Stimulated activated naive CD8-positive, alpha-beta T cell treated with anti-CD3 and anti-CD28 coated beads, Interleukin-15, amount 100 ng/mL, for 72 hours (primary cell): ENCODE measurements around the gene FANCC.
A peak's percentile ranks its signal among the peaks of the same experiment; 100 is the strongest.
"Not testable (repeated sequence)": the region's sequence is repeated elsewhere in the genome, so short reads cannot be mapped to it uniquely, and the experiment has no call there.

ENCODE experiments used
- ATAC-seq: fragments of 150-1000 bp; cut with Tn5 transposase; 2 replicates; pipeline ENCODE4 v1.10.0; 2021; ENCODE audit warnings: mild to moderate bottlenecking, moderate library complexity
- DNase-seq, 2 donors: peaks; one replicate each; pipeline ENCODE4 v3.0.0; 2021 to 2022
- H3K27ac Mint-ChIP-seq, 2 donors: one replicate each; pipeline ENCODE4 v1.8.0; 2022; ENCODE audit warnings: mild to moderate bottlenecking in 2 of 2, mixed read lengths in 2 of 2, moderate library complexity in 2 of 2
- H3K27me3 Mint-ChIP-seq: one replicate; pipeline ENCODE4 v1.8.0; 2022; ENCODE audit warnings: mixed read lengths
- H3K4me1 Mint-ChIP-seq: one replicate; pipeline ENCODE4 v1.8.0; 2022; ENCODE audit warnings: mild to moderate bottlenecking, mixed read lengths
- H3K4me3 Mint-ChIP-seq, 2 donors: one replicate each; pipeline ENCODE4 v1.8.0; 2022; ENCODE audit warnings: mild to moderate bottlenecking in 2 of 2, mixed read lengths in 2 of 2, moderate library complexity in 1 of 2
- H3K9me3 Mint-ChIP-seq, 2 donors: one replicate each; pipeline ENCODE4 v1.8.0; 2022; ENCODE audit warnings: mixed read lengths in 2 of 2

Gene FANCC

DNA sequence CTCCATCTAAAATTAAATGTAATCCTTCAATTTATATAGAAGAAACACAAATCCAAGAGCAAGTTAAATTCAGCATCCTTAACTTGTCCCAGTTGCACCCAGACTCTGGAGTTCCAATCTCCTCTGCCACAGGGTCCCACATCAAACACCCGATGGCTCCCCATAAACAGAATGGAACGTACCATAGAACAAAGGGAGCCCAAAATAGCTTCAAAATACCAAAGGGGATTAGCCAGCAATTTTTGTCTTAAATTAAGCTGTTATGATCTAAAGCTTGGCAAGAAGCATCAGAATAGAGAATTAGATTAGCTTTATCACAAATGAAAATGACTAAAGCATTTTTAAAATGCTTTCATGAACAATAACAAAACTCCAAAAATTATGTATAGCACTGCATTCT lies 112.8 kb downstream of the FANCC start:
- Mint-ChIP-seq H3K4me3 (no peak overlapping the region), H3K9me3 (no peaks in the 10 kb centered on the region), H3K27me3 (no peaks in the 10 kb centered on the region)

DNA sequence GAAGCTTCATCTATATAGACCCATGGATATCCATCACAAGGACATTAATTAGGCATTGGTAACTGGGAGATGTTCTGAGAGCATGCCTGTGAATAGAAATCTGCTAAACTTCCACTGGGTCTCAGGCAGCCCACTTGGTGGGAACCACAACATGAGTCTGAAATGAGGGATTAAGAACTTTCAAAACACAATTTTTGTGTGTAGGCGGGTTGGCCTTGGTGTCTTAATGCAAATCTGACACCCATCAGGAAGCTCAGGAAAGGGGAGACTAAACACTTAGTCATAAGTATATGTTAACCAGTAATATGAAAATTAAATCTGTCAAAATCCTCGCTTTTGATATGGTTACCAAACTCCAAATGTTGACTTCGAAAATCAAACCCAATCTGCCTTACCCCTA lies 113.2 kb downstream of the FANCC start:
- Mint-ChIP-seq H3K4me1 (peaks cover 7% of the 10 kb centered on the region), H3K27ac (no peak overlapping the region), H3K9me3 (no peaks in the 10 kb centered on the region), H3K4me3 (no peak overlapping the region), H3K27me3 (no peaks in the 10 kb centered on the region)
- DNase-seq (no peak), ATAC-seq (no peak)

More for the DNA sequence above, 112.8 kb downstream of the FANCC start:
- Mint-ChIP-seq H3K27ac (peak overlapping the region in 1 of 2 donors; percentile 11), H3K4me1 (peaks cover 7% of the 10 kb centered on the region)
- no peak for ATAC-seq
- DNase-seq = no peak

GRCh38 chr9:95203019-95203418 lies 114.5 kb downstream of the FANCC start:
- H3K4me1 Mint-ChIP-seq, H3K9me3 Mint-ChIP-seq, DNase-seq, H3K4me3 Mint-ChIP-seq, H3K27ac Mint-ChIP-seq, H3K27me3 Mint-ChIP-seq, ATAC-seq: not testable (repeated sequence)

DNA sequence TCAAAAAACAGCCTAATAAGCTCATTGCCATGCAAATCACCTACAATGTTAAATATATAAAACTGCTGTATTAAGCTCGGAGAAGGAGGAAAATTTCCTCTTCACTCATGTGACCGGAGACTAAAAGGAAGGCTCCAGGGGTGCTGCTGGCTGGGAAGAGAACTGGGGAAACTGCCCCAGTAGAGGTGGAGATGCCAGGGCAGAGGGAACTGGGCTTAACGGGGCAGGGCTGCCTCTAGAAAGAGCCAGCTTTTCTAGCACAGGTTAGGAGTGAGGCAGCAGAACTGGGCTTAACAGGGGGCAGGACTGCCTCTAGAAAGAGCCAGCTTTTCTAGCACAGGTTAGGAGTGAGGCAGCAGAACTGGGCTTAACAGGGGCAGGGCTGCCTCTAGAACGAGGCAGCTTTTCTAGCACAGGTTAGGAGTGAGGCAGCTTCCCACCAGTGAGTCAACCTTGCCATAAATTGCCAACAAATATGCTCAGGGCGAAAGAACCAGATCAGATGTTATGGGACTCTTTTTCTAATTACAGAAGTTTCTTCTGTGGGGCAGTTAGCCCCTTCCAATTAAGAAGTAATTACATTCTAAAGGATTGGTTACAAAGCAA lies 115.3 kb downstream of the FANCC start:
- no peak for ATAC-seq
- Mint-ChIP-seq H3K4me3 (no peak overlapping the region), H3K4me1 (peaks cover 7% of the 10 kb centered on the region), H3K27ac (no peak overlapping the region), H3K9me3 (no peaks in the 10 kb centered on the region), H3K27me3 (no peaks in the 10 kb centered on the region)
- DNase-seq = no peak

- ATAC-seq (no peak), DNase-seq (no peak)
- peaks cover 7% of the 10 kb centered on the region for H3K4me1 Mint-ChIP-seq
- H3K4me3 Mint-ChIP-seq = no peak overlapping the region
- no peaks in the 10 kb centered on the region for H3K27me3 Mint-ChIP-seq
- no peaks in the 10 kb centered on the region for H3K9me3 Mint-ChIP-seq
- H3K27ac Mint-ChIP-seq = no peak overlapping the region
Measured at GRCh38 chr9:95201206-95201605, 116.3 kb downstream of the FANCC start.

DNA sequence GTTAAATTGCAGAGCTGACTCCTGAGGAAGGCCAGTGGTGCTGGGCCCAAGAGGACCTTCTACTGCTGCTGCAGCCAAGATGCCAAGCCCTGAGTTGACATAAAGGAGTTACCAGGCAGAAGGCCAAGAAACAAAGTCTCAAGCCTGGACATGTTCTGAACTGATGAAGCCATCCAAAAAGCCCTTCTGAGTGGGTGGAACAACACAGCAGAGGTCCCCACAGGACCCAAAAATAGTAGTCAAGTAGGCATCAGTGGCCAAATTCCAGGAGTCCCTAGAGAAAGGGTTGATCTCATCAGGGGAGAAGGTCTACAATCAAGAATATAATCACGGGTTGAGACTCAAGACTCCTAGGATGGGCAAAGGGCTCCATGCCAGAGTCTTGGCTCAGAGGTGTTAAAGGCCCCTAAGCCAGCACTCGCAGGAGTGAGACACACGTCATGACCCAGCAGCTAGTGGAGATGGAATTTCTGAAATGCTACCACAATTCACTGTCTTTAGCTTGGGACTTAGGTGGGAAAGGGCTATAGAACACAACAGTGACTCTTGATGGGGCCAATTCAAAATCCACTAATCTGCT lies 119.7 kb downstream of the FANCC start:
- Mint-ChIP-seq H3K9me3 (peaks cover 0 to 6% of the 10 kb centered on the region in 2 donors), H3K27me3 (no peaks in the 10 kb centered on the region), H3K4me1 (no peaks in the 10 kb centered on the region), H3K27ac (peak overlapping the region in 1 of 2 donors; percentile 81), H3K4me3 (no peak overlapping the region)
- no peak for DNase-seq
- no peak for ATAC-seq

- no peak overlapping the region for H3K27ac Mint-ChIP-seq
- peaks cover 0 to 6% of the 10 kb centered on the region in 2 donors for H3K9me3 Mint-ChIP-seq
Measured at GRCh38 chr9:95193480-95193879, 124.0 kb downstream of the FANCC start.

GRCh38 chr9:95193067-95193466 lies 124.4 kb downstream of the FANCC start:
- ATAC-seq = no peak
- Mint-ChIP-seq H3K27ac (no peak overlapping the region), H3K4me3 (no peak overlapping the region)

More at GRCh38 chr9:95193480-95193879, 124.0 kb downstream of the FANCC start:
- H3K4me1 Mint-ChIP-seq = peaks cover 22% of the 10 kb centered on the region
- no peak for ATAC-seq
- DNase-seq = no peak
- H3K27me3 Mint-ChIP-seq = no peaks in the 10 kb centered on the region
- no peak overlapping the region for H3K4me3 Mint-ChIP-seq

GRCh38 chr9:95192631-95193030 lies 124.9 kb downstream of the FANCC start:
- peaks cover 29% of the 10 kb centered on the region for H3K4me1 Mint-ChIP-seq
- ATAC-seq = no peak
- no peak overlapping the region for H3K27ac Mint-ChIP-seq
- no peak for DNase-seq
- H3K9me3 Mint-ChIP-seq = peaks cover 0 to 6% of the 10 kb centered on the region in 2 donors
- no peak overlapping the region for H3K4me3 Mint-ChIP-seq
- H3K27me3 Mint-ChIP-seq = no peaks in the 10 kb centered on the region

More at GRCh38 chr9:95193067-95193466, 124.4 kb downstream of the FANCC start:
- no peaks in the 10 kb centered on the region for H3K27me3 Mint-ChIP-seq
- H3K9me3 Mint-ChIP-seq = peaks cover 0 to 6% of the 10 kb centered on the region in 2 donors
- H3K4me1 Mint-ChIP-seq = peaks cover 27% of the 10 kb centered on the region
- no peak for DNase-seq

GRCh38 chr9:95190413-95190812 lies 127.1 kb downstream of the FANCC start:
- H3K27me3 Mint-ChIP-seq = no peaks in the 10 kb centered on the region
- H3K9me3 Mint-ChIP-seq = peaks cover 0 to 6% of the 10 kb centered on the region in 2 donors
- H3K4me1 Mint-ChIP-seq = peaks cover 29% of the 10 kb centered on the region
- ATAC-seq = no peak
- peak overlapping the region in 1 of 2 donors; percentile 81 for H3K27ac Mint-ChIP-seq
- DNase-seq = no peak
- peak overlapping the region in 1 of 2 donors; percentile 33 for H3K4me3 Mint-ChIP-seq

DNA sequence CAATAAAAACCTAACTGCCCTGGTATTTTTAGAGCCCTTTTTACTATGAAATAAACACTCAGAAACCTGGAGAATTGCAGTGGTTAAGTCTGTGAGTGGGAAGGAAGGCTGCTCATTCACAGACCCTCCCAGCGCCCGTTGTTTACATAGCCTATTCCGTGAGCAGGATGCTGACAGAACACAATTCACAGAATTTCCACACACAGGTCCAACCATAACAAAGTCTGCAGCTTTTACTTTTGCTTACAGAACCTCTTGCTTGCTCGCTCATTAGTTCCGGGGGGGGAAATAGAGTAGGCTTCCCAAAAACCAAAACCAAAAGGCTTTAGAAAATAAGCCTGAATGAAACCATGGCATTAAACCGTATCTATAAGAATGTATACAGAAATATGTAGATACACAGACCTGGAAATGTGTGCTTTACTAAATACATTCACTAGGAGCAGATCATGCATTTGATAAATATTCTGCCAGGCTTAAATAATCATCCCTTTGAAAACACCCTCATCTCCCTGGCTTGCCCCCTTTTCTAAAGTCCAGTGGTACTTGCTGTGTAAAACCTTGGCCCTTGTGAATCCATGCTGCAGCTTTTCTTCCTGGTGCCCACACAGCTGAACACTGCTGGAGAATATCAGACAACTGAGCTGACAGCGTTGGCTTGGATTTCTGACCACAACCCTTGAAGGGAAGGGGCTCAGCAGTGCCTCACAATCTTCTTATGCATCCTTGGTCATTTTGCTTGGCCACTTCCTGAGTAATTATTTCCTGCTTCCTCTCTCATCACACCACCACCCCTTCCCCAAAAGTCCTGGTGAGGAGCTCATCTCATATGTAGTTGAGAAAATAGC lies 128.0 kb downstream of the FANCC start:
- H3K4me3 Mint-ChIP-seq = peak overlapping the region; percentile 17 to 33
- peak overlapping the region; percentile 4 to 16 for H3K27ac Mint-ChIP-seq
- no peaks in the 10 kb centered on the region for H3K27me3 Mint-ChIP-seq
- DNase-seq (no peak), ATAC-seq (peak; percentile 56)
- peaks cover 0 to 6% of the 10 kb centered on the region in 2 donors for H3K9me3 Mint-ChIP-seq
- H3K4me1 Mint-ChIP-seq = peaks cover 29% of the 10 kb centered on the region

- H3K27ac Mint-ChIP-seq = peak overlapping the region in 1 of 2 donors; percentile 30
- peaks cover 29% of the 10 kb centered on the region for H3K4me1 Mint-ChIP-seq
- peak overlapping the region in 1 of 2 donors; percentile 17 for H3K4me3 Mint-ChIP-seq
- no peak for DNase-seq
- no peaks in the 10 kb centered on the region for H3K27me3 Mint-ChIP-seq
- H3K9me3 Mint-ChIP-seq = peaks cover 0 to 2% of the 10 kb centered on the region in 2 donors
- ATAC-seq = no peak
Measured at GRCh38 chr9:95188459-95188858, 129.1 kb downstream of the FANCC start.

GRCh38 chr9:95185956-95186355 lies 131.6 kb downstream of the FANCC start:
- no peaks in the 10 kb centered on the region for H3K9me3 Mint-ChIP-seq
- peaks cover 29% of the 10 kb centered on the region for H3K4me1 Mint-ChIP-seq
- no peaks in the 10 kb centered on the region for H3K27me3 Mint-ChIP-seq
- H3K27ac Mint-ChIP-seq = no peak overlapping the region
- ATAC-seq (no peak), DNase-seq (no peak)
- H3K4me3 Mint-ChIP-seq = no peak overlapping the region

DNA sequence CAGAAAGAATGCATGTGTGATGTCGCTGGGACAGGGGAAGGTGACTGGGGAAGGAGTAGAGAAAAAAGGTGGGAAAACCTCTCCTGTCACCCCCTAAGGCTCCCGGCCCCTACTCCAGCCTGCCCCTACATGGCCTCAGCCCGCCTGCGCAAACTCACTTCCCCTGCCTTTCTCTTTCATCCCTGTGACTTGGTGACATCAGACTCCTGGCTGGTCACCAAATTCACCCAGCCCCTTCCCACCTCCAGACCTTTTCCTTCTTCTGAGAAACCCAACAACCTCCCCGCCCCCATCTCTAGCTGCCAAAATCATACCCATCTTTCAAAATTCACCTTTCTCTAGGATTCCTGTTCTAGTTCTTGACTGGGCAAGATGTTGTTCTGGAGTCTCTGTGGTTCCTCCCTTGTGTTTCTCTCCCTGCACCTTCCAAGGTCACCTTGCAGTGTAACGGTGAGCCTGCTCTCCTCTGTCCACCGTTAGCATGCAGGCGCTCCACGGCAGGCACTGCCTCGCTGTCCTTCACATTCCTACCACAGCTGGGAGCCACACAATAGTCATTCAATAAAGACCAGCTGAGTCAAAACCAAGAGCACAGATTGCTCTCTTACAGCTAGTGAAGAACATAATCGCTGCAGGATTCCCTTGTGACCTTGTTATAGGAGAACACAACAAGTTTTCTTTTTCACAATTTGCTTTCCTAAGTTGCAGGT lies 134.5 kb downstream of the FANCC start:
- ATAC-seq (no peak), DNase-seq (no peak)
- H3K27me3 Mint-ChIP-seq = no peaks in the 10 kb centered on the region
- peaks cover 1% of the 10 kb centered on the region for H3K4me1 Mint-ChIP-seq
- H3K27ac Mint-ChIP-seq = no peak overlapping the region
- no peaks in the 10 kb centered on the region for H3K9me3 Mint-ChIP-seq
- H3K4me3 Mint-ChIP-seq = no peak overlapping the region

DNA sequence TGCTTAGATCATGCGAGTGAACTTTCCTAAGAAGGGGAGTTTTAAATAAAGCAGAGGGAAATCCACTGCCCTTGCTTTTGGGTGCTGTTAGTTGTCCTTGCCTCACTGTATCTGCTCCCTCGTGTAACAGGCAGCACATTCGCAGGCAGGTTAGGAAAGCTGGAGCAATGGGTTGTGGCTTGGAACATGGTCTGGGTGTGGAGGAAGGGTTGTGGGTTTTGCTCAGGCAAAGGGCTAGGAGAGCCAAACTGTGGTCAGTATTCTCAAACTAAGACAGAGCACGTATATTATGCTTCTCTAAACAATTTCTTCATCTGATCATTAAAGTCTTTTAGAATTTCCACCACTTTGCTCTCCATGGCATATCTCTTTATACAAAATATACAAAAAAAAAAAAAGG lies 135.7 kb downstream of the FANCC start:
- ATAC-seq = no peak
- no peak overlapping the region for H3K27ac Mint-ChIP-seq
- no peaks in the 10 kb centered on the region for H3K9me3 Mint-ChIP-seq

More for the DNA sequence above, 135.7 kb downstream of the FANCC start:
- DNase-seq = no peak
- H3K27me3 Mint-ChIP-seq = no peaks in the 10 kb centered on the region
- no peak overlapping the region for H3K4me3 Mint-ChIP-seq
- H3K4me1 Mint-ChIP-seq = no peaks in the 10 kb centered on the region
